ENCODE measurements around the gene XCR1.

GRCh38 chr3:45988804-45989203 is 38.5 kb downstream of the XCR1 start:
- no peak for TF ChIP-seq FOXK2 (IDR thresholded peaks at IDR 0.05)
- TF ChIP-seq ELF4 (IDR thresholded peaks at IDR 0.05) = no peak
- no peak for TF ChIP-seq NFRKB (IDR thresholded peaks at IDR 0.05)
- TF ChIP-seq SUZ12 (IDR thresholded peaks at IDR 0.05) = no peak
- TF ChIP-seq FOXA1 (IDR thresholded peaks at IDR 0.05) = no peak
- TF ChIP-seq ARNT (IDR thresholded peaks at IDR 0.05) = no peak
- TF ChIP-seq SP1 (IDR thresholded peaks at IDR 0.05) = no peak
- TF ChIP-seq BHLHE40 (IDR thresholded peaks at IDR 0.05; ENCODE audit: borderline replicate concordance) = no peak
- TF ChIP-seq FOXM1 (IDR thresholded peaks at IDR 0.05; ENCODE audit: borderline replicate concordance) = no peak
- no peak for TF ChIP-seq LEF1 (IDR thresholded peaks at IDR 0.05; ENCODE audit: borderline replicate concordance)
- TF ChIP-seq ZNF384 (IDR thresholded peaks at IDR 0.05) = no peak
- TF ChIP-seq TARDBP (IDR thresholded peaks at IDR 0.05) = no peak
- TF ChIP-seq CTBP1 (IDR thresholded peaks at IDR 0.05; ENCODE audit: borderline replicate concordance) = no peak
- no peak for TF ChIP-seq PKNOX1 (IDR thresholded peaks at IDR 0.05)
